ENCODE measurements around the gene PCGF5.

DNA sequence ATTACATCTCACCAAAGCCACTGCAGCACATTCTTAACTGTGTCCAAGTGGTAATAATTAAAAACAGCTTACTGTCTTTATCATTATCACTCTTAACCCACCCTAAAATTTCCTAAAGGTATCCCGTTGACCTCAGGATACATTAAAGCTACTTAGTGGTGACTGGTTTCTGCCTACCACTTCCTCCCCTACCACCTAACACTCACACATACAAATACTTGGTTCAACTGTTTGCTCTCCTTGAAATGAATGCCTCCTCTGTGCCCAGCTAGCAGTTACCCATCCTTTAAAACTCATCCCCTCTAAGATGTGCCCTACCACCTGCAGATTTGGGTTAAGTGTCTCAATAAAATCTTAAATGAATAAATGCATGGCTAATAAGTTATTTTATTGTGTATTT is 7.1 kb downstream of the PCGF5 start:
- TF ChIP-seq, protein P1, sequence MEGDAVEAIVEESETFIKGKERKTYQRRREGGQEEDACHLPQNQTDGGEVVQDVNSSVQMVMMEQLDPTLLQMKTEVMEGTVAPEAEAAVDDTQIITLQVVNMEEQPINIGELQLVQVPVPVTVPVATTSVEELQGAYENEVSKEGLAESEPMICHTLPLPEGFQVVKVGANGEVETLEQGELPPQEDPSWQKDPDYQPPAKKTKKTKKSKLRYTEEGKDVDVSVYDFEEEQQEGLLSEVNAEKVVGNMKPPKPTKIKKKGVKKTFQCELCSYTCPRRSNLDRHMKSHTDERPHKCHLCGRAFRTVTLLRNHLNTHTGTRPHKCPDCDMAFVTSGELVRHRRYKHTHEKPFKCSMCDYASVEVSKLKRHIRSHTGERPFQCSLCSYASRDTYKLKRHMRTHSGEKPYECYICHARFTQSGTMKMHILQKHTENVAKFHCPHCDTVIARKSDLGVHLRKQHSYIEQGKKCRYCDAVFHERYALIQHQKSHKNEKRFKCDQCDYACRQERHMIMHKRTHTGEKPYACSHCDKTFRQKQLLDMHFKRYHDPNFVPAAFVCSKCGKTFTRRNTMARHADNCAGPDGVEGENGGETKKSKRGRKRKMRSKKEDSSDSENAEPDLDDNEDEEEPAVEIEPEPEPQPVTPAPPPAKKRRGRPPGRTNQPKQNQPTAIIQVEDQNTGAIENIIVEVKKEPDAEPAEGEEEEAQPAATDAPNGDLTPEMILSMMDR (conservative IDR thresholded peaks at IDR 0.05; ENCODE audit: low read length) = no peak
- no peak for TF ChIP-seq EZH2phosphoT487 (IDR thresholded peaks at IDR 0.05; ENCODE audit: borderline replicate concordance)
